LNCaP clone FGC (cell line): ENCODE results near the gene SEL1L3.
"Not testable (repeated sequence)": the region's sequence is repeated elsewhere in the genome, so short reads cannot be mapped to it uniquely, and the experiment has no call there.

Source experiments
- DNase-seq: peaks from one replicate; pipeline ENCODE4 v3.0.0-alpha.2; 2011; ENCODE audit warnings: low read depth
- H3K4me3 ChIP-seq: 2 replicates; pipeline ENCODE4 v1.5.1; 2011; ENCODE audit warnings: mild to moderate bottlenecking, low read depth, low read length, control low read depth
- CTCF ChIP-seq: IDR thresholded peaks from 2 replicates; pipeline ENCODE4 v1.5.1; 2012; ENCODE audit warnings: mild to moderate bottlenecking; ENCODE audit not compliant: control insufficient read depth, insufficient read depth; ENCODE audit errors: extremely low read depth

SEL1L3 gene

GRCh38 chr4:25862411-25863346 lies at the start of gene SEL1L3:
Gene SEL1L3 (minus strand): TSS chr4:25862988. CDS start chr4:25862836, 152 bp downstream.
- DNase-seq: no peak
- no peak for TF ChIP-seq CTCF
- H3K4me3 ChIP-seq: peak within 1 kb of the TSS; percentile 75

GRCh38 chr4:25911356-25911755 lies 48.6 kb upstream of the SEL1L3 start:
- H3K4me3 ChIP-seq: no peak overlapping the region
- no peak for DNase-seq
- no peak for TF ChIP-seq CTCF

- no peak for DNase-seq
These were observed 45.7 kb upstream of the SEL1L3 start for GRCh38 chr4:25908491-25908901.

GRCh38 chr4:25906113-25906512 lies 43.3 kb upstream of the SEL1L3 start:
- not testable (repeated sequence) for DNase-seq, H3K4me3 ChIP-seq

More at GRCh38 chr4:25908491-25908901, 45.7 kb upstream of the SEL1L3 start:
- TF ChIP-seq CTCF: no peak
- no peak overlapping the region for H3K4me3 ChIP-seq

GRCh38 chr4:25905371-25905770 lies 42.6 kb upstream of the SEL1L3 start:
- H3K4me3 ChIP-seq: no peak overlapping the region
- TF ChIP-seq CTCF: no peak
- DNase-seq: no peak

- no peak overlapping the region for H3K4me3 ChIP-seq
- no peak for DNase-seq
- TF ChIP-seq CTCF: no peak
These were observed 41.9 kb upstream of the SEL1L3 start for GRCh38 chr4:25904748-25905082.

GRCh38 chr4:25903900-25904747 lies 41.3 kb upstream of the SEL1L3 start:
- TF ChIP-seq CTCF: no peak
- no peak for DNase-seq
- H3K4me3 ChIP-seq: no peak overlapping the region
